B cell (primary cell): ENCODE measurements around the gene MPHOSPH8. TPM values are rescaled to one million over a fixed set of nuclear protein-coding genes. Genes with fewer than 3 reads are reported as not detected.

Experiments used
- polyA plus RNA-seq: library from polyadenylated mRNA; depleted of rRNA; stranded (reverse); fragments of >200 nt; gene quantifications from 2 replicates; pipeline ENCODE4 v1.2.3, GENCODE V29; 2012
- total RNA-seq, 2 donors: library from RNA; stranded (reverse); fragments of 120-200 nt in 1 of 2; gene quantifications; 1 replicate in 1 of 2; 2 replicates in 1 of 2; pipeline versions ENCODE4 v1.2.3 to v1.2.4, GENCODE V29; 2013 to 2022

MPHOSPH8 gene
- total and polyA plus RNA-seq, 2 donors (not counting 1 experiment from before 2014, with no cell fraction given), result 25.6 to 106 TPM

Other genes with a start within 250 kb of the MPHOSPH8 start
- gene TPTE2, start 72.1 kb upstream of the MPHOSPH8 start, total RNA-seq, result not detected in 2 replicates
- 0.06 TPM in 1 of 2 replicates, not detected in the other for gene TPTE2, start 72.1 kb upstream of the MPHOSPH8 start, polyA plus RNA-seq
- 121 and 127 TPM in 2 replicates for gene PSPC1, start 149.3 kb downstream of the MPHOSPH8 start, total RNA-seq
- gene PSPC1, start 149.3 kb downstream of the MPHOSPH8 start, polyA plus RNA-seq, result 55.3 and 64.9 TPM in 2 replicates
- gene ZMYM5, start 230.0 kb downstream of the MPHOSPH8 start, total RNA-seq, result 23.0 and 26.8 TPM in 2 replicates
- gene ZMYM5, start 230.0 kb downstream of the MPHOSPH8 start, polyA plus RNA-seq, result 14.3 and 20.7 TPM in 2 replicates